ENCODE data around the gene ATP2A2. TPM values are rescaled to one million over a fixed set of nuclear protein-coding genes. Genes with fewer than 3 reads are reported as not detected.
A peak's percentile ranks its signal among the peaks of the same experiment; 100 is the strongest.

The ATP2A2 gene
- total RNA-seq, 2 donors from 2014 or later, result 248 to 311 TPM

DNA sequence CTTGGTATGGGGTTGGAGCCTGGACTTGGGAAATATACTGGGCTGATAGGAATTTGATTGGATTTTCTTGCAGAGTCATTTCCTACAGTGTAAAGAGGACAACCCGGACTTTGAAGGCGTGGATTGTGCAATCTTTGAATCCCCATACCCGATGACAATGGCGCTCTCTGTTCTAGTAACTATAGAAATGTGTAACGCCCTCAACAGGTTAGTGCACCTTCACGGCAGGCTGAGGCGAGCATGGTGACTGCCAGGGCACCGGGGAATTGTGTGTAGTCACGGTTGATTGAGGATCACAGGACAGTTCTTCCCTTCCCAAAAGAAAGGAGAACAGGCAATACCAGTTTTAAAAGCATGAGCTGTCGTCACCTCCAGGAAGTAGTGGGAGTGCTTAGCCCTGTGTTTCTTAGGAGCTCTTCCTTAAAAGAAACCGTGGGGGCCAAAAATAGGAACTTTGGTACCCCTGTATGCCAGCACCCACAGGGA, 64.2 kb downstream of the ATP2A2 start:
- Histone ChIP-seq H3K9me3 (no peaks in the 10 kb centered on the region), H3K4me3 (no peak overlapping the region), H3K36me3 (peaks cover 64% of the 10 kb centered on the region), H3K4me1 (no peaks in the 10 kb centered on the region), H3K9ac (ENCODE audit: low read depth in 2 of 2, low read length in 2 of 2) (no peak overlapping the region), H3K27ac (no peak overlapping the region), H3K27me3 (no peaks in the 10 kb centered on the region)
- TF ChIP-seq, protein P1, sequence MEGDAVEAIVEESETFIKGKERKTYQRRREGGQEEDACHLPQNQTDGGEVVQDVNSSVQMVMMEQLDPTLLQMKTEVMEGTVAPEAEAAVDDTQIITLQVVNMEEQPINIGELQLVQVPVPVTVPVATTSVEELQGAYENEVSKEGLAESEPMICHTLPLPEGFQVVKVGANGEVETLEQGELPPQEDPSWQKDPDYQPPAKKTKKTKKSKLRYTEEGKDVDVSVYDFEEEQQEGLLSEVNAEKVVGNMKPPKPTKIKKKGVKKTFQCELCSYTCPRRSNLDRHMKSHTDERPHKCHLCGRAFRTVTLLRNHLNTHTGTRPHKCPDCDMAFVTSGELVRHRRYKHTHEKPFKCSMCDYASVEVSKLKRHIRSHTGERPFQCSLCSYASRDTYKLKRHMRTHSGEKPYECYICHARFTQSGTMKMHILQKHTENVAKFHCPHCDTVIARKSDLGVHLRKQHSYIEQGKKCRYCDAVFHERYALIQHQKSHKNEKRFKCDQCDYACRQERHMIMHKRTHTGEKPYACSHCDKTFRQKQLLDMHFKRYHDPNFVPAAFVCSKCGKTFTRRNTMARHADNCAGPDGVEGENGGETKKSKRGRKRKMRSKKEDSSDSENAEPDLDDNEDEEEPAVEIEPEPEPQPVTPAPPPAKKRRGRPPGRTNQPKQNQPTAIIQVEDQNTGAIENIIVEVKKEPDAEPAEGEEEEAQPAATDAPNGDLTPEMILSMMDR (IDR thresholded peaks at IDR 0.05), result no peak
- peak; percentile 32 for DNase-seq
- intact Hi-C loops (cut with DNase I), result no loop called here

DNA sequence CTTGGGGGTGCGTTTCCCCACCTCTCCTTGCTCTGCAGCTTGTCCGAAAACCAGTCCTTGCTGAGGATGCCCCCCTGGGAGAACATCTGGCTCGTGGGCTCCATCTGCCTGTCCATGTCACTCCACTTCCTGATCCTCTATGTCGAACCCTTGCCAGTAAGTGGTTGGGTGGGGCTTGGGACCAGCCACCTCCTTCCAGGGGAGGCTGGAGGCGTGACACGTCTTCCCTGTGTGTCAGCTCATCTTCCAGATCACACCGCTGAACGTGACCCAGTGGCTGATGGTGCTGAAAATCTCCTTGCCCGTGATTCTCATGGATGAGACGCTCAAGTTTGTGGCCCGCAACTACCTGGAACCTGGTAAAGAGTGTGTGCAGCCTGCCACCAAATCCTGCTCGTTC, 64.9 kb downstream of the ATP2A2 start:
- Histone ChIP-seq H3K9ac (ENCODE audit: low read depth in 2 of 2, low read length in 2 of 2) (no peak overlapping the region), H3K9me3 (no peaks in the 10 kb centered on the region), H3K27me3 (no peaks in the 10 kb centered on the region), H3K36me3 (peaks cover 59% of the 10 kb centered on the region), H3K4me1 (no peaks in the 10 kb centered on the region), H3K27ac (no peak overlapping the region), H3K4me3 (no peak overlapping the region)
- TF ChIP-seq, protein P1 (IDR thresholded peaks at IDR 0.05), result no peak
- intact Hi-C loops (cut with DNase I), result no loop called here
- no peak for DNase-seq

DNA sequence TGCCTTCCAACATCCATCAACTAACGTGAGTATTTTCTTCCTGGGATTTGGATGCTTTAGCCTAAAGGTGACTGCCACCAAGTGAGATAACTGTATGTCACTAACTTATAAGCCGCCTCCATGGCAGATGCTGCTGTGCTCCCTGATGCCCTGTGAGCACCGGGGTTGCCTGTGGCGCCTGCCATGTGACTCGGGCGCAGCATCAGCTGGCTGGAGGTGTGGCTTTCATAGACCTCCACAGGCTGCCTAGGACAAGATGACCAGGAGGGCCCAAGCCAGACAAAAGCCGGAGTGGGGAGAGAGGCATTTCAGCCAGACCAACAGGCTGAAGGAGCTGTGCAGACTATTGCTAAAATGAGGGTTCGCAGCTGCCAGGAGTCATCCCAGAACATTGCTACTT, 66.7 kb downstream of the ATP2A2 start:
- Histone ChIP-seq H3K27ac (no peak overlapping the region), H3K9ac (ENCODE audit: low read depth in 2 of 2, low read length in 2 of 2) (no peak overlapping the region), H3K9me3 (no peaks in the 10 kb centered on the region), H3K36me3 (peaks cover 41% of the 10 kb centered on the region), H3K4me1 (no peaks in the 10 kb centered on the region), H3K27me3 (no peaks in the 10 kb centered on the region), H3K4me3 (no peak overlapping the region)
- intact Hi-C loops (cut with DNase I), result no loop called here
- TF ChIP-seq, protein P1 (IDR thresholded peaks at IDR 0.05), result no peak
- DNase-seq, result no peak

DNA sequence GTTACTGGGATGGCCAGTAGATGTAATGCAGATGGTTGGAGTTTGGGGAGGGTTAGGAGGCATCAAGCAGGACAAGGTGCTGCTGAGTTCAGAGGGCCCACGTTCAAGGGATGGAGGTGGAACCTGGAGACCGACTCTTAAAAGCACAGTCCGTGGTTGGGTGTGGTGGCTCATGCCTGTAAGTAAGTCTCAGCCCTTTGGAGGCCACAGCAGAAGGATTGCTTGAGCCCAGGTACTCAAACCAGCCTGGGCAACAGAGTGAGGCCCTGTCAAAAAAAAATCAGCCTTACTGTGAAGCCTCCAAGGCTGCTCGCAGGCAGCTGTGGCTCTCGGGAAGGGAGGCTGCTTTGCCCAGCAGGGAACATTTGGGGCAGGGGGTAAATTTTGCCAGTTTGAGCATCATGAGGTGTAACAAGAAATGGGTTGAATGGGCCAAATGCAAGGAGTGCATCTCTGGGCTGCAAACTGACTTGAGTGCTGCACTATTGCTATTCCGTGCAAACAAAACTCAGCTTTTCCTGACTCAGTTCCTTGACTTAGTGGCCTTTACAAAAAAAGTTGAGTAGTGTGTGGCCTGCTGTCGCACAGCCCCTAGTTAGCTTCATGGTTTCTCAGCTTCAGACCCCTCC, 67.5 kb downstream of the ATP2A2 start:
- TF ChIP-seq, protein P1 (IDR thresholded peaks at IDR 0.05), result no peak
- H3K36me3 ChIP-seq, result peaks cover 34% of the 10 kb centered on the region
- no peak overlapping the region for H3K4me3 ChIP-seq
- no peaks in the 10 kb centered on the region for H3K4me1 ChIP-seq
- no peaks in the 10 kb centered on the region for H3K9me3 ChIP-seq
- no peaks in the 10 kb centered on the region for H3K27me3 ChIP-seq
- no peak overlapping the region for H3K27ac ChIP-seq
- H3K9ac ChIP-seq (ENCODE audit: low read depth in 2 of 2, low read length in 2 of 2), result no peak overlapping the region
- intact Hi-C loops (cut with DNase I), result no loop called here
- DNase-seq, result no peak

DNA sequence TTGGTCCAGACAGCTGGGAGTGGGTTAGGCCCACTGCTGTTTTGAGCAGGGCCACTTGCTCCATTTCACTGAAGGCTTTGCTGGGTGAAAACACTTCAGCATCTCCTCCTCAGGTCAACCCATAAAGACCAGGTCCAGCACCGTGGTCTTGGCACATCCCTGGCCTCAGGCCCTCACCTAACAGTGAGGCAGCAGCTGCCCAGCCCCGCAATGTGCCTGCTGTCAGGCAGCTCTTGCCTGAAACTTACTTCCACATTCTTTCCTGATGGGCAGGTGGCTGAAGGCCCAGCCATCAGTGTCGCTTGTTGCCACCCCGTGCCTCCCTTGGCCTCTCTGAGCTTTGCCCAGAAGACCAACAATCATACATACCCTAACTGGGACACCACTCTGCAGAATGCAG, 68.0 kb downstream of the ATP2A2 start:
- DNase-seq, result no peak
- peak overlapping the region in 1 of 2 donors; percentile 19 for H3K9ac ChIP-seq (ENCODE audit: low read depth in 2 of 2, low read length in 2 of 2)
- no peak overlapping the region for H3K27ac ChIP-seq
- no peak overlapping the region for H3K4me3 ChIP-seq
- peaks cover 29% of the 10 kb centered on the region for H3K36me3 ChIP-seq
- intact Hi-C loops (cut with DNase I), result no loop called here
- H3K27me3 ChIP-seq, result no peaks in the 10 kb centered on the region
- H3K9me3 ChIP-seq, result no peaks in the 10 kb centered on the region
- TF ChIP-seq, protein P1 (IDR thresholded peaks at IDR 0.05), result no peak
- H3K4me1 ChIP-seq, result no peaks in the 10 kb centered on the region

Measured in colonic mucosa (tissue), 4 donors.